K562 (cell line): ENCODE data around the gene TRIM38. TPM values are rescaled to one million over a fixed set of nuclear protein-coding genes. Genes with fewer than 3 reads are reported as not detected.

Source experiments
- ARID1B ChIP-seq: fragments of 450-650 bp; IDR thresholded peaks from 2 replicates; pipeline ENCODE4 v1.6.1; 2016; ENCODE audit warnings: antibody characterized with exemption, mild to moderate bottlenecking, inconsistent platforms
- CC2D1A ChIP-seq: fragments of 450-650 bp; IDR thresholded peaks from 2 replicates; pipeline ENCODE4 v1.6.1; 2017; ENCODE audit warnings: mild to moderate bottlenecking
- ERF ChIP-seq: fragments of 450-650 bp; formaldehyde crosslinking; IDR thresholded peaks from 2 replicates; pipeline ENCODE4 v1.4.0; 2020; ENCODE audit warnings: mild to moderate bottlenecking, mixed read lengths
- ESRRA ChIP-seq: fragments of 450-650 bp; IDR thresholded peaks from 2 replicates; pipeline ENCODE4 v1.6.1; 2014; ENCODE audit warnings: low read depth, mild to moderate bottlenecking, moderate library complexity, borderline replicate concordance
- ETS2 ChIP-seq: IDR thresholded peaks from 2 replicates; pipeline ENCODE4 v1.6.1; 2016; ENCODE audit warnings: borderline replicate concordance, missing genetic modification characterization, mild to moderate bottlenecking, moderate library complexity, missing compliant biosample characterization; ENCODE audit not compliant: poor library complexity, severe bottlenecking
- FOXK1 ChIP-seq: sonication (generic); formaldehyde crosslinking; IDR thresholded peaks from 2 replicates; pipeline ENCODE4 v1.8.0; 2022; ENCODE audit warnings: missing genetic modification reagents, mild to moderate bottlenecking, borderline replicate concordance
- HSF4 ChIP-seq: fragments of 250-450 bp; sonication (Bioruptor Pico); IDR thresholded peaks from 2 replicates; pipeline ENCODE4 v2.1.2; 2022; ENCODE audit warnings: mild to moderate bottlenecking, moderate library complexity, borderline replicate concordance
- MAFK ChIP-seq: IDR thresholded peaks from 2 replicates; pipeline ENCODE4 v1.6.1; 2011; ENCODE audit warnings: low read length, improper control_type of control experiment
- MEF2A ChIP-seq: IDR thresholded peaks from 2 replicates; pipeline ENCODE4 v1.6.1; 2011; ENCODE audit warnings: low read depth, mild to moderate bottlenecking, low read length, moderate library complexity; ENCODE audit not compliant: control insufficient read depth
- NONO ChIP-seq, 2 experiments: fragments of 200-400 bp in 1 of 2; fragments of 450-650 bp in 1 of 2; formaldehyde crosslinking in 1 of 2; IDR thresholded peaks; 2 replicates each; pipeline ENCODE4 v1.6.1; 2017; ENCODE audit warnings: low read depth in 2 of 2, mild to moderate bottlenecking in 2 of 2, moderate library complexity in 2 of 2, low read length in 1 of 2
- NR2F6 ChIP-seq: fragments of 450-650 bp; formaldehyde crosslinking; IDR thresholded peaks from 2 replicates; pipeline ENCODE4 v1.4.0; 2020; ENCODE audit warnings: mild to moderate bottlenecking
- SIX5 ChIP-seq, 2 experiments: IDR thresholded peaks; 2 replicates each; pipeline ENCODE4 v1.6.1; 2011; ENCODE audit warnings: low read length in 2 of 2, borderline replicate concordance in 1 of 2, low read depth in 1 of 2, mild to moderate bottlenecking in 1 of 2, moderate library complexity in 1 of 2; ENCODE audit not compliant: insufficient read depth in 1 of 2
- SMAD1 ChIP-seq: fragments of 150-350 bp; IDR thresholded peaks from 2 replicates; pipeline ENCODE4 v1.6.1; 2014; ENCODE audit warnings: low read length, low read depth; ENCODE audit not compliant: partially characterized antibody
- SMAD3 ChIP-seq: fragments of 450-650 bp; formaldehyde crosslinking; conservative IDR thresholded peaks from 2 replicates; pipeline ENCODE4 v1.4.0; 2020; ENCODE audit warnings: mild to moderate bottlenecking
- TAF1 ChIP-seq: IDR thresholded peaks from 2 replicates; pipeline ENCODE4 v1.6.1; 2011; ENCODE audit warnings: mild to moderate bottlenecking, low read length, moderate library complexity; ENCODE audit not compliant: insufficient read depth, control insufficient read depth, severe bottlenecking; ENCODE audit errors: extremely low read depth
- TFAM ChIP-seq: fragments of 250-450 bp; sonication (Bioruptor Pico); conservative IDR thresholded peaks from 2 replicates; pipeline ENCODE4 v1.5.0; 2021; ENCODE audit warnings: mild to moderate bottlenecking, moderate library complexity
- ZNF324 ChIP-seq: fragments of 250-450 bp; sonication (Bioruptor Pico); IDR thresholded peaks from 2 replicates; pipeline ENCODE4 v1.4.0; 2020; ENCODE audit warnings: mild to moderate bottlenecking
- ZNF384 ChIP-seq: IDR thresholded peaks from 2 replicates; pipeline ENCODE4 v1.6.1; 2012; ENCODE audit warnings: low read depth, low read length, improper control_type of control experiment
- polyA plus RNA-seq, 8 experiments: library from polyadenylated mRNA; depleted of rRNA in 4 of 8; stranded (reverse) in 5 of 8; unstranded in 3 of 8; fragments of >200 nt; fragmentation: Nextera tagmentation in 2 of 8; fragmentation: Illumina TruSeq in 1 of 8; extraction: Ambion mirVana in 2 of 8; extraction: Trizol in 1 of 8; gene quantifications; 2 replicates each; pipeline versions ENCODE4 v1.2.1 to v1.2.3, GENCODE V29; 2011 to 2014; ENCODE audit warnings: inconsistent platforms in 1 of 8, missing spikeins in 1 of 8
- total RNA-seq, 7 experiments: library from RNA; depleted of rRNA in 6 of 7; stranded (reverse); fragments of >200 nt in 6 of 7; fragmentation: Illumina TruSeq in 2 of 7; extraction: Trizol in 2 of 7; gene quantifications; 2 replicates each; pipeline versions ENCODE4 v1.2.1 to v1.2.3, GENCODE V29; 2011 to 2021; ENCODE audit warnings: low replicate concordance in 1 of 7
- TF ChIP-seq, protein P1 (sequence below): sonication (generic); formaldehyde crosslinking; IDR thresholded peaks from 2 replicates; pipeline ENCODE4 v1.8.1; 2023; ENCODE audit warnings: mild to moderate bottlenecking, missing genetic modification reagents
- TF ChIP-seq, protein P2 (sequence below): fragments of 450-650 bp; IDR thresholded peaks from 2 replicates; pipeline ENCODE4 v1.6.1; 2016; ENCODE audit warnings: mild to moderate bottlenecking
- TF ChIP-seq, protein P3 (sequence below): fragments of 450-650 bp; IDR thresholded peaks from 2 replicates; pipeline ENCODE4 v1.6.1; 2017; ENCODE audit warnings: antibody characterized with exemption

Gene TRIM38
- total and polyA plus RNA-seq, 9 of the 15 experiments (the other 6 are each of a cell fraction or from before 2014, with no cell fraction given) = 1.7 to 6.7 (median 6.3) TPM

- TF ChIP-seq SMAD3 (0 out of 2 replicates have a peak, but pooled peaks have one; percentile 33), ERF (CRISPR knock-in tag) (peak; percentile 88), ESRRA (no peak), MAFK (no peak), NR2F6 (CRISPR knock-in tag) (peak; percentile 79; the same call in 1 of the 2 replicates), TAF1 (peak; percentile 76), MEF2A (peak; percentile 49; the same call in 1 of the 2 replicates), ARID1B (no peak; the same call in 1 of the 2 replicates), ETS2 (tag) (no peak), FOXK1 (CRISPR knock-in tag) (peak; percentile 70; the same call in 1 of the 2 replicates), ZNF324 (CRISPR knock-in tag) (peak; percentile 35; the same call in 1 of the 2 replicates), TFAM (CRISPR knock-in tag) (no peak), NONO (IDR thresholded peaks at IDR 0.05; ENCODE audit: low read depth in 2 of 2, low read length in 1 of 2) (peak in 1 of 2 experiments; percentile 45; a peak in 1 of 4 replicates), CC2D1A (no peak), SMAD1 (peak; percentile 89), HSF4 (CRISPR knock-in tag) (no peak), ZNF384 (no peak), SIX5 (IDR thresholded peaks at IDR 0.05; ENCODE audit: borderline replicate concordance in 1 of 2, insufficient read depth in 1 of 2, low read depth in 1 of 2, low read length in 2 of 2) (no peak)
- TF ChIP-seq, protein P1, sequence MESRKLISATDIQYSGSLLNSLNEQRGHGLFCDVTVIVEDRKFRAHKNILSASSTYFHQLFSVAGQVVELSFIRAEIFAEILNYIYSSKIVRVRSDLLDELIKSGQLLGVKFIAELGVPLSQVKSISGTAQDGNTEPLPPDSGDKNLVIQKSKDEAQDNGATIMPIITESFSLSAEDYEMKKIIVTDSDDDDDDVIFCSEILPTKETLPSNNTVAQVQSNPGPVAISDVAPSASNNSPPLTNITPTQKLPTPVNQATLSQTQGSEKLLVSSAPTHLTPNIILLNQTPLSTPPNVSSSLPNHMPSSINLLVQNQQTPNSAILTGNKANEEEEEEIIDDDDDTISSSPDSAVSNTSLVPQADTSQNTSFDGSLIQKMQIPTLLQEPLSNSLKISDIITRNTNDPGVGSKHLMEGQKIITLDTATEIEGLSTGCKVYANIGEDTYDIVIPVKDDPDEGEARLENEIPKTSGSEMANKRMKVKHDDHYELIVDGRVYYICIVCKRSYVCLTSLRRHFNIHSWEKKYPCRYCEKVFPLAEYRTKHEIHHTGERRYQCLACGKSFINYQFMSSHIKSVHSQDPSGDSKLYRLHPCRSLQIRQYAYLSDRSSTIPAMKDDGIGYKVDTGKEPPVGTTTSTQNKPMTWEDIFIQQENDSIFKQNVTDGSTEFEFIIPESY (CRISPR knock-in tag) = 0 out of 2 replicates have a peak, but pooled peaks have one; percentile 31
- TF ChIP-seq, protein P2, sequence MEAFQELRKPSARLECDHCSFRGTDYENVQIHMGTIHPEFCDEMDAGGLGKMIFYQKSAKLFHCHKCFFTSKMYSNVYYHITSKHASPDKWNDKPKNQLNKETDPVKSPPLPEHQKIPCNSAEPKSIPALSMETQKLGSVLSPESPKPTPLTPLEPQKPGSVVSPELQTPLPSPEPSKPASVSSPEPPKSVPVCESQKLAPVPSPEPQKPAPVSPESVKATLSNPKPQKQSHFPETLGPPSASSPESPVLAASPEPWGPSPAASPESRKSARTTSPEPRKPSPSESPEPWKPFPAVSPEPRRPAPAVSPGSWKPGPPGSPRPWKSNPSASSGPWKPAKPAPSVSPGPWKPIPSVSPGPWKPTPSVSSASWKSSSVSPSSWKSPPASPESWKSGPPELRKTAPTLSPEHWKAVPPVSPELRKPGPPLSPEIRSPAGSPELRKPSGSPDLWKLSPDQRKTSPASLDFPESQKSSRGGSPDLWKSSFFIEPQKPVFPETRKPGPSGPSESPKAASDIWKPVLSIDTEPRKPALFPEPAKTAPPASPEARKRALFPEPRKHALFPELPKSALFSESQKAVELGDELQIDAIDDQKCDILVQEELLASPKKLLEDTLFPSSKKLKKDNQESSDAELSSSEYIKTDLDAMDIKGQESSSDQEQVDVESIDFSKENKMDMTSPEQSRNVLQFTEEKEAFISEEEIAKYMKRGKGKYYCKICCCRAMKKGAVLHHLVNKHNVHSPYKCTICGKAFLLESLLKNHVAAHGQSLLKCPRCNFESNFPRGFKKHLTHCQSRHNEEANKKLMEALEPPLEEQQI = 0 out of 2 replicates have a peak, but pooled peaks have one; percentile 21
- TF ChIP-seq, protein P3, sequence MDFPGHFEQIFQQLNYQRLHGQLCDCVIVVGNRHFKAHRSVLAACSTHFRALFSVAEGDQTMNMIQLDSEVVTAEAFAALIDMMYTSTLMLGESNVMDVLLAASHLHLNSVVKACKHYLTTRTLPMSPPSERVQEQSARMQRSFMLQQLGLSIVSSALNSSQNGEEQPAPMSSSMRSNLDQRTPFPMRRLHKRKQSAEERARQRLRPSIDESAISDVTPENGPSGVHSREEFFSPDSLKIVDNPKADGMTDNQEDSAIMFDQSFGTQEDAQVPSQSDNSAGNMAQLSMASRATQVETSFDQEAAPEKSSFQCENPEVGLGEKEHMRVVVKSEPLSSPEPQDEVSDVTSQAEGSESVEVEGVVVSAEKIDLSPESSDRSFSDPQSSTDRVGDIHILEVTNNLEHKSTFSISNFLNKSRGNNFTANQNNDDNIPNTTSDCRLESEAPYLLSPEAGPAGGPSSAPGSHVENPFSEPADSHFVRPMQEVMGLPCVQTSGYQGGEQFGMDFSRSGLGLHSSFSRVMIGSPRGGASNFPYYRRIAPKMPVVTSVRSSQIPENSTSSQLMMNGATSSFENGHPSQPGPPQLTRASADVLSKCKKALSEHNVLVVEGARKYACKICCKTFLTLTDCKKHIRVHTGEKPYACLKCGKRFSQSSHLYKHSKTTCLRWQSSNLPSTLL = no peak
Observed at GRCh38 chr6:26033085-26033940, 70.7 kb downstream of the TRIM38 start (continued).
